CD14-positive monocyte (primary cell): ENCODE measurements around the gene PIGH. TPM values are rescaled to one million over a fixed set of nuclear protein-coding genes. Genes with fewer than 3 reads are reported as not detected.
A peak's percentile ranks its signal among the peaks of the same experiment; 100 is the strongest.

Experiments used
- DNase-seq, 3 donors: peaks; one replicate each; pipeline ENCODE4 v3.0.0-alpha.2; 2011 to 2022
- H2AFZ ChIP-seq: 2 replicates; pipeline ENCODE4 v1.6.0; 2012; ENCODE audit warnings: mild to moderate bottlenecking, low read depth, low read length, inconsistent platforms; ENCODE audit not compliant: insufficient read depth, poor library complexity, severe bottlenecking
- H3K27ac ChIP-seq, 2 donors: 1 replicate in 1 of 2; 2 replicates in 1 of 2; pipeline ENCODE4 v1.5.1; 2012 to 2013; ENCODE audit warnings: low read length in 2 of 2, control low read depth in 1 of 2, inconsistent platforms in 1 of 2, low read depth in 1 of 2, mild to moderate bottlenecking in 1 of 2
- H3K27me3 ChIP-seq, 2 donors: one replicate each; pipeline versions ENCODE4 v1.6.0 to v1.6.1; 2011 to 2013; ENCODE audit warnings: low read length in 2 of 2; ENCODE audit not compliant: control insufficient read depth in 2 of 2, insufficient read depth in 2 of 2
- H3K36me3 ChIP-seq, 2 donors: replicated peaks in 1 of 2; 1 replicate in 1 of 2; 2 replicates in 1 of 2; pipeline versions ENCODE4 v1.5.1 to v1.6.1; 2012 to 2013; ENCODE audit warnings: low read length in 2 of 2, control low read depth in 1 of 2, inconsistent platforms in 1 of 2, mild to moderate bottlenecking in 1 of 2; ENCODE audit not compliant: insufficient read depth in 2 of 2, control insufficient read depth in 1 of 2
- H3K4me1 ChIP-seq, 2 donors: 1 replicate in 1 of 2; 2 replicates in 1 of 2; pipeline versions ENCODE4 v1.5.1 to v1.6.1; 2012 to 2013; ENCODE audit warnings: low read length in 2 of 2, control low read depth in 1 of 2, inconsistent platforms in 1 of 2, mild to moderate bottlenecking in 1 of 2, moderate library complexity in 1 of 2; ENCODE audit not compliant: insufficient read depth in 2 of 2, control insufficient read depth in 1 of 2
- H3K4me2 ChIP-seq: replicated peaks from 2 replicates; pipeline ENCODE3; 2012; ENCODE audit warnings: low read length, moderate library complexity, mild to moderate bottlenecking; ENCODE audit not compliant: poor library complexity, severe bottlenecking; ENCODE audit errors: extremely low read depth
- H3K4me3 ChIP-seq, 3 experiments: fragments of 200-600 bp in 1 of 3; sonication (generic) in 1 of 3; replicated peaks in 1 of 3; 1 replicate in 2 of 3; 2 replicates in 1 of 3; pipeline ENCODE4 v1.5.1; 2011 to 2013; ENCODE audit warnings: low read length in 3 of 3, mild to moderate bottlenecking in 3 of 3, control low read depth in 2 of 3, low read depth in 2 of 3, inconsistent platforms in 1 of 3, moderate library complexity in 1 of 3
- H3K79me2 ChIP-seq: 2 replicates; pipeline ENCODE4 v1.6.0; 2012; ENCODE audit warnings: mild to moderate bottlenecking, control low read depth, inconsistent platforms, low read length, moderate library complexity; ENCODE audit not compliant: insufficient read depth
- H3K9ac ChIP-seq: 2 replicates; pipeline ENCODE4 v1.6.0; 2017; ENCODE audit warnings: low read length, mild to moderate bottlenecking; ENCODE audit not compliant: insufficient read depth, poor library complexity, severe bottlenecking
- H3K9me3 ChIP-seq, 2 donors: replicated peaks in 1 of 2; 1 replicate in 1 of 2; 2 replicates in 1 of 2; pipeline versions ENCODE4 v1.5.1 to v1.6.1; 2012 to 2013; ENCODE audit warnings: low read length in 2 of 2, control low read depth in 1 of 2; ENCODE audit not compliant: control insufficient read depth in 1 of 2, insufficient read depth in 1 of 2
- H4K20me1 ChIP-seq: 2 replicates; pipeline ENCODE4 v1.6.0; 2012; ENCODE audit warnings: mild to moderate bottlenecking, low read length, control low read depth, moderate library complexity; ENCODE audit not compliant: insufficient read depth
- H3K27ac Mint-ChIP-seq, 7 donors: one replicate each; pipeline ENCODE4 v1.8.0; 2020; ENCODE audit warnings: mild to moderate bottlenecking in 7 of 7, mixed read lengths in 7 of 7, moderate library complexity in 6 of 7, inconsistent platforms in 2 of 7
- H3K27me3 Mint-ChIP-seq, 3 donors: one replicate each; pipeline ENCODE4 v1.8.0; 2021 to 2022; ENCODE audit warnings: low read depth in 3 of 3, mild to moderate bottlenecking in 3 of 3, mixed read lengths in 3 of 3, moderate library complexity in 3 of 3, inconsistent platforms in 1 of 3
- H3K36me3 Mint-ChIP-seq, 2 donors: one replicate each; pipeline ENCODE4 v1.8.0; 2020; ENCODE audit warnings: mixed read lengths in 2 of 2, inconsistent platforms in 1 of 2, mild to moderate bottlenecking in 1 of 2
- H3K4me1 Mint-ChIP-seq: one replicate; pipeline ENCODE4 v1.8.0; 2020; ENCODE audit warnings: mild to moderate bottlenecking, mixed read lengths
- H3K4me3 Mint-ChIP-seq, 2 donors: one replicate each; pipeline ENCODE4 v1.8.0; 2020; ENCODE audit warnings: mild to moderate bottlenecking in 2 of 2, mixed read lengths in 2 of 2, moderate library complexity in 1 of 2
- H3K9me3 Mint-ChIP-seq, 7 donors: one replicate each; pipeline ENCODE4 v1.8.0; 2020 to 2022; ENCODE audit warnings: mixed read lengths in 7 of 7, mild to moderate bottlenecking in 6 of 7, moderate library complexity in 6 of 7, inconsistent platforms in 2 of 7
- WGBS: methylation state at CpG from one replicate; pipeline ENCODE4 v1.1.5; 2013; ENCODE audit warnings: missing lambda C conversion rate; ENCODE audit not compliant: insufficient coverage; 5-methylcytosine and 5-hydroxymethylcytosine counted together
- intact Hi-C, 2 donors: fragments of 100-400 bp; cut with micrococcal nuclease; formaldehyde crosslinking; loops; one replicate each; pipeline versions ENCODE4 v1.15.0 to v1.15.1; 2023
- polyA plus RNA-seq, 3 donors: library from polyadenylated mRNA; depleted of rRNA in 1 of 3; unstranded in 2 of 3; stranded (reverse) in 1 of 3; fragments of 300-500 nt in 2 of 3; fragments of >200 nt in 1 of 3; fragmentation: Illumina TruSeq in 2 of 3; gene quantifications; 1 replicate in 2 of 3; 2 replicates in 1 of 3; pipeline ENCODE4 v1.2.3, GENCODE V29; 2012 to 2021
- TF ChIP-seq, protein P1 (sequence below): fragments of 200-600 bp; IDR thresholded peaks from one replicate; pipeline ENCODE4 v1.8.0; 2022; ENCODE audit warnings: antibody characterized with exemption, mild to moderate bottlenecking

PIGH gene
- polyA plus RNA-seq, 3 donors: 14.6 to 35.5 (median 18.0) TPM

DNA sequence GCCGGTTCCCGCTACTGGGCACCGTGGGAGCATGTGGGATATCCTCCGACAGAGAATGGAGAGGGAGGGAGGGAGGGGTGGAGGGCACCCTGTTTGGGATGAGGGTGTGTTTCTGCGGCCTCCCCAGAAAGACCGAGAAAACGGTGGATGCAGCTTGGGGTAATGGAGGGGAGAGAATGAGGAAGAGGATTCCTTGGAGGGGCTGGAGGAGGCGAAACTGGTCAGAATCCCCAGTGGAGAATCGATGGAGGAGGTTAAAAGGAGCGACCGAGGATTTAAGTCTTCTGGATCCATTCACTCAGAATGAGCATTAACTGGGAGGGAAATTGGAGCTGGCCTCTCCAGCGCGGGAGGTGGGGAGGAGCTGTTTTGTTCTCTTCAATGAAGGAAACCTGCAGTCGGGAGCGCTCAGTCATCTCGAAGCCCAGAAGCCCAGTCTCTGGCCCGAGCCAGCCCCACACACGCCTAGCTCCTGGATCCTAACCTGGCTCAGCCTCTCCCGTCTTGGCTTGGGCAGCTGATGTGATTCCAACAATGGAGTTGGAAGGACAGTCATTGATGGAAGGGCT lies 20.2 kb upstream of the PIGH start:
- Histone ChIP-seq H3K9ac (peak overlapping the region; percentile 67), H3K79me2 (no peaks in the 10 kb centered on the region), H3K4me2 (peak overlapping the region; percentile 100), H3K27me3 (peaks cover 4 to 10% of the 10 kb centered on the region in 2 donors), H4K20me1 (no peaks in the 10 kb centered on the region), H3K9me3 (no peaks in the 10 kb centered on the region), H3K36me3 (no peaks in the 10 kb centered on the region), H3K4me1 (peaks cover 16 to 20% of the 10 kb centered on the region in 2 donors), H2AFZ (peak overlapping the region; percentile 96), H3K4me3 (peak overlapping the region; percentile 51 to 89 (median 75)), H3K27ac (no peak overlapping the region)
- no peak for DNase-seq
- TF ChIP-seq, protein P1, sequence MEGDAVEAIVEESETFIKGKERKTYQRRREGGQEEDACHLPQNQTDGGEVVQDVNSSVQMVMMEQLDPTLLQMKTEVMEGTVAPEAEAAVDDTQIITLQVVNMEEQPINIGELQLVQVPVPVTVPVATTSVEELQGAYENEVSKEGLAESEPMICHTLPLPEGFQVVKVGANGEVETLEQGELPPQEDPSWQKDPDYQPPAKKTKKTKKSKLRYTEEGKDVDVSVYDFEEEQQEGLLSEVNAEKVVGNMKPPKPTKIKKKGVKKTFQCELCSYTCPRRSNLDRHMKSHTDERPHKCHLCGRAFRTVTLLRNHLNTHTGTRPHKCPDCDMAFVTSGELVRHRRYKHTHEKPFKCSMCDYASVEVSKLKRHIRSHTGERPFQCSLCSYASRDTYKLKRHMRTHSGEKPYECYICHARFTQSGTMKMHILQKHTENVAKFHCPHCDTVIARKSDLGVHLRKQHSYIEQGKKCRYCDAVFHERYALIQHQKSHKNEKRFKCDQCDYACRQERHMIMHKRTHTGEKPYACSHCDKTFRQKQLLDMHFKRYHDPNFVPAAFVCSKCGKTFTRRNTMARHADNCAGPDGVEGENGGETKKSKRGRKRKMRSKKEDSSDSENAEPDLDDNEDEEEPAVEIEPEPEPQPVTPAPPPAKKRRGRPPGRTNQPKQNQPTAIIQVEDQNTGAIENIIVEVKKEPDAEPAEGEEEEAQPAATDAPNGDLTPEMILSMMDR: no peak
- H3K27me3 Mint-ChIP-seq: peaks cover 11 to 27% (median 23%) of the 10 kb centered on the region in 3 donors
- H3K4me3 Mint-ChIP-seq: peak overlapping the region; percentile 85
- WGBS: 13% methylated on average over 17 of the region's 19 CpGs
- peak overlapping the region in 4 of 7 donors; percentile 3 to 87 (median 79) for H3K27ac Mint-ChIP-seq
- intact Hi-C loops: no loop called here
- H3K4me1 Mint-ChIP-seq: peaks cover 24% of the 10 kb centered on the region
- H3K9me3 Mint-ChIP-seq: no peaks in the 10 kb centered on the region
- no peaks in the 10 kb centered on the region for H3K36me3 Mint-ChIP-seq

DNA sequence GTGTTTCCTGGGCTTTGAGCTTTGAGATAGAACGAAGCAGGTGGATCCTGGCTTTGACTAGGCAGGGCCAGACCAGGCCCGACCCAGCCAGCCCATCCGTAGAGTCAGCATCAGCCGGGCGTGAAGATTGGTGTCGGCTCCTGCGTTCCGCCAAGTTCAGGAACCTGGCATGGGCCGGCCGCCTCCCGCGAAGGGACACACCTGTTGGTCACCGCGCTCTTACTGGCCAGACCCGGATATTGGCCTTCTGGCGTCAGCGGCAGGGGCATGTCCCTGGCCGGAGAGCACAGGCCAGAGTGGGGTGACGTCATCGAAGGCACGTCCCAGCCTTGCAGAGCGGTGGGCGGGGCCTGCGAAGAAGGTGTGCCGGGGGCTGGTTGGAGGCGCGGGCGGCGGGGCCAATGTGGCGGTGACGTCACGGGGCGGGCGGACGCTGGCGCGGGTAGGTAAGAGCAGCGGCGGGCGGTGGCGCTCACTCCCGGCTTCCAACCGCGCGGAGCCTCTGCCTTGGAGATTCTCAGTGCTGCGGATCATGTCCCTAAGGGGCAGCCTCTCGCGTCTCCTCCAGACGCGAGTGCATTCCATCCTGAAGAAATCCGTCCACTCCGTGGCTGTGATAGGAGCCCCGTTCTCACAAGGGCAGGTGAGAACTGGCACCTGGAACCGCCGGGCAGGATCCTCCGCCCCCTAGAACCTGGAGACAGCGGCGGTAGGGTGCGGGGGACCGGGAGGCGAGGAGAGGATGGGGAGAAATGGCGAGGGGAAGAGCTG lies 19.6 kb upstream of the PIGH start, which contains the start of gene ARG2:
TSS of gene ARG2 (plus strand) at position 475 of the 771 bp plus-strand sequence. CDS start at position 533, 58 bp downstream.
- Histone ChIP-seq H3K4me2 (peak within 1 kb of the TSS; percentile 100), H2AFZ (peak within 1 kb of the TSS; percentile 96), H3K27me3 (peaks cover 4 to 10% of the 10 kb centered on the region in 2 donors), H3K9me3 (no peaks in the 10 kb centered on the region), H3K4me1 (peaks cover 16 to 20% of the 10 kb centered on the region in 2 donors), H3K79me2 (no peaks in the 10 kb centered on the region), H3K27ac (peak within 1 kb of the TSS in 1 of 2 donors; percentile 73), H3K4me3 (peak within 1 kb of the TSS; percentile 51 to 89 (median 75)), H4K20me1 (no peaks in the 10 kb centered on the region), H3K36me3 (no peaks in the 10 kb centered on the region), H3K9ac (peak within 1 kb of the TSS; percentile 67)
- intact Hi-C loops: loop anchor here (2.0 to 10.0 kb wide), 4 partner anchors 48 to 83 kb away; partner anchors contain the start of genes RDH12 (in 2 of the 2) and VTI1B (in 1 of the 2)
- TF ChIP-seq, protein P1: no peak
- no peaks in the 10 kb centered on the region for H3K9me3 Mint-ChIP-seq
- peaks cover 13 to 27% (median 23%) of the 10 kb centered on the region in 3 donors for H3K27me3 Mint-ChIP-seq
- peak; percentile 93 to 98 (median 94) for DNase-seq
- peak within 1 kb of the TSS; percentile 85 for H3K4me3 Mint-ChIP-seq
- peaks cover 24% of the 10 kb centered on the region for H3K4me1 Mint-ChIP-seq
- H3K36me3 Mint-ChIP-seq: no peaks in the 10 kb centered on the region
- peak within 1 kb of the TSS; percentile 74 to 91 (median 83) for H3K27ac Mint-ChIP-seq
- WGBS: under 1% methylated on average over 62 of the region's 62 CpGs
